Keratinocyte (primary cell): ENCODE data around the gene KHDC4. TPM values are rescaled to one million over a fixed set of nuclear protein-coding genes. Genes with fewer than 3 reads are reported as not detected.

Experiments
- DNase-seq: peaks from one replicate; pipeline ENCODE4 v3.0.0-alpha.2; 2011; ENCODE audit warnings: low read depth, missing footprints, low spot score
- FAIRE-seq: peaks from 2 replicates; lab custom pipeline; 2011; peaks lifted over from hg19 to GRCh38; lab: Jason Lieb, UNC
- H2AFZ ChIP-seq: 2 replicates; pipeline ENCODE4 v1.6.0; 2012; ENCODE audit warnings: low read length, control low read depth, inconsistent platforms; ENCODE audit not compliant: control insufficient read depth
- H3K27ac ChIP-seq: 2 replicates; pipeline ENCODE4 v1.5.1; 2011; ENCODE audit warnings: low read length; ENCODE audit not compliant: control insufficient read depth, insufficient read depth
- H3K27me3 ChIP-seq: 3 replicates; pipeline ENCODE4 v1.6.0; 2011; ENCODE audit warnings: low read length; ENCODE audit not compliant: control insufficient read depth, insufficient read depth; ENCODE audit errors: extremely low read depth
- H3K36me3 ChIP-seq, 2 experiments: 2 replicates in 1 of 2; 3 replicates in 1 of 2; pipeline ENCODE4 v1.5.1; 2011; ENCODE audit warnings: low read length in 2 of 2, mild to moderate bottlenecking in 1 of 2; ENCODE audit not compliant: control insufficient read depth in 2 of 2, insufficient read depth in 2 of 2; ENCODE audit errors: extremely low read depth in 1 of 2
- H3K4me1 ChIP-seq: 3 replicates; pipeline ENCODE4 v1.5.1; 2011; ENCODE audit warnings: low read length; ENCODE audit not compliant: control insufficient read depth, insufficient read depth; ENCODE audit errors: extremely low read depth
- H3K4me2 ChIP-seq: 3 replicates; pipeline ENCODE4 v1.6.0; 2011; ENCODE audit warnings: low read depth, low read length; ENCODE audit not compliant: control insufficient read depth, insufficient read depth; ENCODE audit errors: extremely low read depth
- H3K4me3 ChIP-seq, 3 experiments: fragments of 200-600 bp in 1 of 3; sonication (generic) in 1 of 3; 2 replicates in 2 of 3; 3 replicates in 1 of 3; pipeline ENCODE4 v1.5.1; 2011 to 2016; ENCODE audit warnings: low read length in 3 of 3, mild to moderate bottlenecking in 3 of 3, control low read depth in 2 of 3, inconsistent platforms in 1 of 3, low read depth in 1 of 3, mixed read lengths in 1 of 3, mixed run types in 1 of 3, moderate library complexity in 1 of 3; ENCODE audit not compliant: control insufficient read depth in 2 of 3, insufficient read depth in 2 of 3; ENCODE audit errors: extremely low read depth in 1 of 3
- H3K79me2 ChIP-seq: 2 replicates; pipeline ENCODE4 v1.6.0; 2012; ENCODE audit warnings: low read length; ENCODE audit not compliant: control insufficient read depth, insufficient read depth
- H3K9ac ChIP-seq: 3 replicates; pipeline ENCODE4 v1.6.0; 2011; ENCODE audit warnings: low read length; ENCODE audit not compliant: control insufficient read depth, insufficient read depth; ENCODE audit errors: extremely low read depth
- H3K9me1 ChIP-seq: 3 replicates; pipeline ENCODE4 v1.6.0; 2011; ENCODE audit warnings: low read length; ENCODE audit not compliant: control insufficient read depth, insufficient read depth; ENCODE audit errors: extremely low read depth
- H3K9me3 ChIP-seq: 2 replicates; pipeline ENCODE4 v1.5.1; 2012; ENCODE audit warnings: low read depth, low read length; ENCODE audit not compliant: control insufficient read depth
- H4K20me1 ChIP-seq: 3 replicates; pipeline ENCODE4 v1.6.0; 2011; ENCODE audit warnings: low read length; ENCODE audit not compliant: control insufficient read depth, insufficient read depth; ENCODE audit errors: extremely low read depth
- CTCF ChIP-seq, 3 experiments: IDR thresholded peaks in 1 of 3; conservative IDR thresholded peaks in 1 of 3; optimal IDR thresholded peaks in 1 of 3; 2 replicates in 2 of 3; 3 replicates in 1 of 3; pipeline versions ENCODE3 to v1.5.1; 2011; ENCODE audit warnings: low read length in 3 of 3, mild to moderate bottlenecking in 3 of 3, moderate library complexity in 2 of 3, control low read depth in 1 of 3, inconsistent platforms in 1 of 3; ENCODE audit not compliant: insufficient read depth in 2 of 3; ENCODE audit errors: extremely low read depth in 1 of 3
- EZH2 ChIP-seq: IDR thresholded peaks from one replicate; pipeline ENCODE4 v1.6.1; 2012; ENCODE audit warnings: inconsistent platforms, mild to moderate bottlenecking, low read length, moderate library complexity
- dilution Hi-C: fragments of 300-500 bp; cut with MboI; formaldehyde crosslinking; loops from one replicate; pipeline ENCODE4 v1.7.0; 2020; ENCODE audit warnings: low sequenced_read_pairs; ENCODE audit not compliant: extremely low pct_ligation_motif_present
- polyA plus RNA-seq, 5 experiments: library from polyadenylated mRNA; depleted of rRNA in 3 of 5; stranded (reverse) in 3 of 5; stranded (forward) in 1 of 5; unstranded in 1 of 5; fragments of >200 nt; gene quantifications; 1 replicate in 1 of 5; 2 replicates in 3 of 5; 3 replicates in 1 of 5; pipeline versions ENCODE4 v1.2.1 to v1.2.3, GENCODE V29; 2011 to 2012; ENCODE audit warnings: missing spikeins in 2 of 5, low read depth in 1 of 5, low replicate concordance in 1 of 5

The KHDC4 gene
- polyA plus RNA-seq, 1 donor (not counting 4 experiments of a cell fraction or from before 2014, with no cell fraction given): 51.3 TPM

GRCh38 chr1:155962599-155963211, 28.5 kb upstream of the KHDC4 start:
- FAIRE-seq: peak; percentile 49
- peaks cover 26% of the 10 kb centered on the region for H3K4me1 ChIP-seq
- dilution Hi-C loops: no loop called here
- H3K4me2 ChIP-seq: no peak overlapping the region
- peaks cover 38 to 63% of the 10 kb centered on the region in 2 experiments for H3K36me3 ChIP-seq
- H3K4me3 ChIP-seq: no peak overlapping the region
- H2AFZ ChIP-seq: no peak overlapping the region
- peaks cover 13% of the 10 kb centered on the region for H3K79me2 ChIP-seq
- H3K9ac ChIP-seq: peak overlapping the region; percentile 81
- no peak for DNase-seq
- peak overlapping the region; percentile 98 for H3K27ac ChIP-seq
- peaks cover 3% of the 10 kb centered on the region for H3K9me1 ChIP-seq
- no peak for TF ChIP-seq CTCF (optimal IDR thresholded peaks at IDR 0.05 in 1 of 3, IDR thresholded peaks at IDR 0.05 in 1 of 3, conservative IDR thresholded peaks at IDR 0.05 in 1 of 3; ENCODE audit: extremely low read depth in 1 of 3, insufficient read depth in 2 of 3, low read length in 3 of 3)
- no peak for TF ChIP-seq EZH2
- no peaks in the 10 kb centered on the region for H3K27me3 ChIP-seq
- H4K20me1 ChIP-seq: no peaks in the 10 kb centered on the region
- no peaks in the 10 kb centered on the region for H3K9me3 ChIP-seq

GRCh38 chr1:155961937-155962336, 27.7 kb upstream of the KHDC4 start:
- H3K79me2 ChIP-seq: peaks cover 9% of the 10 kb centered on the region
- peak overlapping the region in 2 of 3 experiments; percentile 30 to 60 for H3K4me3 ChIP-seq
- dilution Hi-C loops: no loop called here
- FAIRE-seq (peak; percentile 93), DNase-seq (peak; percentile 92)
- TF ChIP-seq EZH2: no peak
- peak; percentile 2 to 78 (median 16) for TF ChIP-seq CTCF (optimal IDR thresholded peaks at IDR 0.05 in 1 of 3, IDR thresholded peaks at IDR 0.05 in 1 of 3, conservative IDR thresholded peaks at IDR 0.05 in 1 of 3; ENCODE audit: extremely low read depth in 1 of 3, insufficient read depth in 2 of 3, low read length in 3 of 3)
- peaks cover 3% of the 10 kb centered on the region for H3K9me1 ChIP-seq
- H3K4me2 ChIP-seq: peak overlapping the region; percentile 80
- peak overlapping the region; percentile 98 for H3K27ac ChIP-seq
- no peaks in the 10 kb centered on the region for H3K27me3 ChIP-seq
- peaks cover 36 to 63% of the 10 kb centered on the region in 2 experiments for H3K36me3 ChIP-seq
- no peaks in the 10 kb centered on the region for H3K9me3 ChIP-seq
- peaks cover 26% of the 10 kb centered on the region for H3K4me1 ChIP-seq
- H3K9ac ChIP-seq: peak overlapping the region; percentile 81
- H2AFZ ChIP-seq: no peak overlapping the region
- no peaks in the 10 kb centered on the region for H4K20me1 ChIP-seq
